Measurements from ENCODE around the gene PRICKLE2.

PRICKLE2 gene

DNA sequence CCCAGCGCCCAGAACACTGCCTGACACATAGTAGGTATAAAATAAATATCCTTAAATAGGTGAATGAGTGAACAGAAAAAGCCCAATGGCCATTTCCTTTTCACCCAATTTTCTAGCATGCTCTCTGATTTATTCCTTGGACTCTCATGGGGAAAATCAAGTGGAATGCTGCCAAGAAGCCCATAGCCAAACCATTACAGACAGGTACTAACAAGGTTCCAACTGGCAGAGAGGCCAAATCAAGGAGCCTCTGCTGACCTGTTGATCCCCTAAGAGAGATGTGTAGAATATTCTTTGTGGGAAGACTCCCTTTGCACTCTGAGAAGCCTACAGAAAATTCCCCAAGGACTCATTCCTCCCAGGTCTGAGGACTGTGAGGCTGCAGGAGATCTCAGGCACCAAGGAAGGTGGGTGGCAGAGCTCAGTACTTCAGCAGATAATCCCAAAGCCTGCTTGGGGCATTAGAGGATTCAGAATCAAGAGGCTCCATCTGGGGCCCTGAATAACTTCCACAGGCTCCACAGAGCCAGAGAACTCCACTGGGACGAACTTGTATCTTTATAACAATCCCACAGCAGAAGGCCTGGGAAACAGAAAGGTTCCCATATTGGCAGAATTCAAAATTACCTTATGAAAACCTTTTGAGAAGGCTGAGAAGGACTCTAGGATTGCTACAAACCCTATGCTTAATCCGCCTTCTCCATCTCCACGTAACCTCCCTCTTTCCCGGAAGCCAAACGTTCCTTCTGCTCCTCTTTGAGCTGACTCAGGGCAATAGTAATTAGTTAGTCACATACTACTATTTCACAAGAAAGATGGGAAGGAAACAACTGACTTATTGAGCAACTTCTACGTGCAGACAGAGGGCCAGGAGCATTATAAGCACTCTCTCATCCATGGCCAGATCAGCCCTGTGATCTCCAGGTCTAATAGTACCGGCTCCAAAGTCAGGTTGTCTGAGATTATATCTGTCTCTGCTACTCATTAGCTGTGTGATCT, 34.5 kb downstream of the PRICKLE2 start:
- DNase-seq (ENCODE audit: low read depth): no peak

DNA sequence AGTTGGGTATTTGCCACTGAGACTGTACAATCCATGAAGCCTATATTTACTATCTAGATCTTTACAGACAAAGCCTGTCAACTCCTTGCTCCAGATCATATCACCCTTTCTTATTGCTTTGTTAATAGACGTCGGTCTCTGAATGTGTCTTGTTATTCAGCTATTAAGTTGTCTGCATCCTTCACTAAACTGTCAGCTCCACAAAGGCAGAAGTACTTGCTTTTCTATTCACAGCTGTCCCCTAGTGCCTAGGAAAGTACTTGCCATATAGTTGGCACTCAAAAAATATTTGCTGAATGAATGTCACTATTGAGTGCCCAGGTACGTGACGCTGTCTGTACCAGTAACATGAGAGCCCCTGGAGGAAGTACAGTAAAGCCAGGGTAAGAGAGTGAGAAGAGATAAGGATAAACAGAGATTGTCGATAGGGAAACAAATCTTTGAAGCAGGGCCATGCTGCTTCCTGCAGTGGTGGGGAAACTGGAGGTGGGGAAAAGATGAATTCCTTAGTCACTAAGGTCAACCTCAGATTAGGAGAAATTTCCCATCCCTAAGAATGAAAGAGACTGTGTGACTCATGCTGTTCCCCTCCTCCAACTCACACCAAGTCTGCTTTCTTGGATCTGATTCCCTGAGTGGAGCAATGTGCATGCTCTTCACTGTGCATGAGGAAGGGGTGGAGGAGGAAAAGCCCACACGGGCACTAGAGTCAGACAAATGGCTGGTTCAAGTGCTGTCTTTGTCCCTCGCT, 36.3 kb downstream of the PRICKLE2 start:
- no peak for DNase-seq (ENCODE audit: low read depth)

DNA sequence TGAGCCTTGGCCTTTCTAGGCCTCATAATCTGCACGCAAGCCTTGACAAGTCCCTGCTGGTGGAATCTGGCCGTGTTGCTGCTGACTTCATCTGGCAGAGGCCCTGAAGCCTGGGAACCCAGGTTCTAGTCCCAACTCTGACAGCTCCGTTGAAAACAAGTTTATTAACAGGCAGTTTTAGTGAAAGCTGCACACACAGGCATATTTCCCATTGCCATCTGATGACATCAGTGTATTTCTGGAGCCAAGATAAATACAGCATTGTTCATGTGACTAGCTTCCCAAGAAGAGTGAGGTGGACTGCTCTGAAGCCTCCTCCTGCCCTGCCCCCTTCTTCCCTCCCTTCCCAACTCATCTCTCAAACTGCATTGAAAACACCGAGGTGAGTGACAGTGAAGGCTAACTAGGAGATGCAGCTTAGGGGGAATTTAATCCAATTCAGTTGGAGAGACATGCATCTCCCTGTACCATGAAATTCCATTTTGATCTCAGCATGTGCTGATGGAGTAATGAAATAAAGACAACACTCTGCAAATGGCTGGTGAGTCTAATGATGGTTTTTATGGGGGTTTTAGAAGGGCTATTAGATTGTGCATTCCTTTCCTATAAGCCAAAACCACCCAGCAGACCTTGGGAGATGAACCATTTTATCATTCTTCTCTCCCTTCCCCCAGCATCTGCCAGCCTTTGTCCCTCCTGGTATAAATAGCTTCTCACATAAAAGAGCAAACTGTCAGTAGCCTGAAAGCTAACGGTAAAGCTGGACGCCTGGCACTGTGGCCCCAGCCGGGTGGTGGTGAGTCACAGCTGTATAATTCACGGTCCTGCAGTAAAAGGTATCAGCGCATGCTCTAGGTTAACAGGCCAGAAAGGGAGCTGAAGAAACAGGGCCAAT, 38.0 kb downstream of the PRICKLE2 start:
- no peak for DNase-seq (ENCODE audit: low read depth)

DNA sequence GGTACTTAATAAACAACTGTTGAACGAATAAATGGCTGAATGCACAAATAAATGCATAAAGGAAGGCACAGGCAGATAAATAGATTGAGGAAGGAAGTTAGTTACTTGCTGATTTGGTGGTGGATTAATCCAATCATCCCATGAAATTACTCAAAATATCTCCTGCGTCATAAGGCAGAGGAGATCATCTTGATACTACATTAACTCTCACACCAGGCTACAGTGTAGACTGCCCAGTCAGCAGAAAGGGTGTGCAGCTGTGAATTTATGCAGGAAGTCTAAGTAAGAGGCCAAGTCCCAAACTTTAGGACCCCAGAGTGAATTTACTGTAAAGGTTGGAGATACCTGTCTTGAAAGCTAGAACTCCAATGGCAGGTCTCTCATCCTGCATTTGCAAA, 38.6 kb downstream of the PRICKLE2 start:
- no peak for DNase-seq (ENCODE audit: low read depth)

DNA sequence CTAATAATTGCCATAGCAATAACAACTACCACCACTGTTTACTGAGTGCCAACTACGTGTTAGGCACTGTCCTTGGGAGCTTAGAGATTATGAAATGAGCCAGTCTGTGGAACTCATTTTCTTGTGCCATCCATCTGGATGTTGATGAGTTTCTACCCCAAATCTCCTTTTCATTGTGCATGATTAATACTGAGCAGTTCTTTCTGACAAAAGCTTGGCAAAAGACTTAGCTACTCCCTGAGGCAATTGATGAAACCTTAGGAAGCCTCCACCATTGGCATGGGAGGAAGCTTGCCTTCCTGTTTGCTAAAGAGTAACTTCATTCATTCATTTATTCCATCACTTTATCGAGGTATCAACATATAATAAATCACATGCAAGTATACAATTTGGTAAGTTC, 39.8 kb downstream of the PRICKLE2 start:
- DNase-seq (ENCODE audit: low read depth): no peak

DNA sequence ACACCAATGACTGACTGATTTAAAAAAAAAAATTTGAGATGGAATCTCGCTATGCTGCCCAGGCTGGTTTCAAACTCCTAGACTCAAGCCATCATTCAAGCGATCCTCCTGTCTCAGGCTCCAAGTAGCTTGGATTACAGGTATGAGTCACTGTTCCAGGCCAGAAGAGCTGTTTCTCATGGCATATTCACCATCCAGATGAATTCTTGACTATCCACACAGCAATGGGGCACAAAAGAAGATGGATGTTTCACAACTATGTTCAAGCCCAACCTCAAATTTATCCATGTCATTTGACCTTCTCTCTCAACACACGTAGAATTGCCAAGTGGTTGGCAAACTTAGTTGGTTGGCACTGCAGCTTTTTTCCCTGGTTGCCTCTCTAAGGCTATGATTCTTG, 40.6 kb downstream of the PRICKLE2 start:
- no peak for DNase-seq (ENCODE audit: low read depth)

DNA sequence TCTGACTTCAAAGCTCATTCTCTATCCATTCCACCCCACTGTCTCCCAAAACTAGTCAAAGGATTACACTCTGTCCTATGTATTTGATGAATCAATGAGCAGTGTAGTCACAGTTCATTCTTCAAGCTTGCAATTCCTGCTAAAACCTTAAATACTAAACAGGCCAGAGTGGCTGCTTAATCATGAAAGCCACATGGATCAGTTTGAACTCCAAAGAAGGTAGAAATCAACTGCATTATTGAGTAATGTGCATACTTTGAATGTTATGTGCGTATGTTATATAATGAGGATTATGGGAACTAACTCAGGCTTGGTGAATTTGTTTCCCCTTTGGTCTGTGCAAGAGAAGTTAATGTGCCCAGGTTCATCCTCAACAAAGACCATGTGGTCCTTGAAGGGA, 45.4 kb downstream of the PRICKLE2 start:
- DNase-seq (ENCODE audit: low read depth): no peak

DNA sequence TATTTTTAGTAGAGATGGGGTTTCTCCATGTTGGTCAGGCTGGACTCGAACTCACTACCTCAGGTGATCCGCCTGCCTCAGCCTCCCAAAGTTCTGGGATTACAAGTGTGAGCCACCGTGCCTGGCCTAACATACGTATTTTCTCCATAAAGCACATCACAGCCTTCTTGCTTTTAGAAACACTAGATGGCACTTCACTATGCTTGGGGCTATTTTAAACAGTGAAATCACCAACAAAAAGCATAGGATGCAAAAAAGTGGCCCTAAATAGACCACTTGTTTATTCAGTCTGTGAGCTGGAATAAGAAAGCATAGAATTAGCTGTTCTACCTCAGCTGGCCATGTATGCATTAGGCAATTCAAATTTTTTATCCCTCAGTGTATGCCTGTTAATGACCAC, 46.0 kb downstream of the PRICKLE2 start:
- no peak for DNase-seq (ENCODE audit: low read depth)

DNA sequence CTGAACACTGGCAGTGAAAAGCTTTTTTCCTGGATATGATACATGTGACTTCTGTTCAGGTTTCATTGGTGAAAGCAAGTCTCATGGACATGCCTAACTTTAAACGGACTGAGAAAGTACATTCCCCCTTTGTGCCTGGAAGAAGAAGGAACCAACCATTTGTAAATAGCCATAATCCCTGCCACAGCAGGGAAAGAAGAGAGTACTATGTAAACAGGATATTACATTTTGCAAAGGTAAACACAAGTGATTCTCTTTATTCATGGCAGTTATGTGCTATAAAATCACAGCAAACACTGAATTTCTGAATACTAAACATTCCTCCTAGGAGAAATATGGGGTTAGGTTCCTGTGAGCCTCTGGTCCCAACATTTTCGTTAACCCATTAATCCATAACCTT, 46.8 kb downstream of the PRICKLE2 start:
- DNase-seq (ENCODE audit: low read depth): no peak

DNA sequence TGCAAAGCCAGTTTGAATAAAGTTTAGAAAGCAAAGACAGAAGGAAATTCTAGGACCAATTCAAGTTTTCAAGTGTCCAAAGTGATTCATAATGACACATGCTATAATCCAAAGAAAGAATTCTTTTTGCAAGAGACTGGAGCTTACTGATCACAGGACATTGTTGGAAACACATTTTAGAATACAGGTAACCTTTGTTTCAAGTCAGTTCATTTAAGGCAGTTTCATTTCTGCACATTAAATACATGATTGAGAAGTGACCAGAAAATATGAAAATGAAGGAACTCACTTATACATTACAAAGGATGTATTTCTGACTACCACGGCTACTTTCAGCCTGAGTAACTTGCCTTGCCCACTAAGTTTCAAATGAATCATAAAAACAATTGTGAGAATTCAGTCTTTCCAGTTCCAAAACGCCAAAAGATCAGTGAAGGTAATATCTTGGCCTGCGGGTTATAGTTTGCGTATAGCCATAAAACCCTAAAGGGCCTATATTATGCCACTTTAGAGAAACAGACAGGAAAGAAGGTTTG, 48.7 kb downstream of the PRICKLE2 start:
- DNase-seq (ENCODE audit: low read depth): no peak

DNA sequence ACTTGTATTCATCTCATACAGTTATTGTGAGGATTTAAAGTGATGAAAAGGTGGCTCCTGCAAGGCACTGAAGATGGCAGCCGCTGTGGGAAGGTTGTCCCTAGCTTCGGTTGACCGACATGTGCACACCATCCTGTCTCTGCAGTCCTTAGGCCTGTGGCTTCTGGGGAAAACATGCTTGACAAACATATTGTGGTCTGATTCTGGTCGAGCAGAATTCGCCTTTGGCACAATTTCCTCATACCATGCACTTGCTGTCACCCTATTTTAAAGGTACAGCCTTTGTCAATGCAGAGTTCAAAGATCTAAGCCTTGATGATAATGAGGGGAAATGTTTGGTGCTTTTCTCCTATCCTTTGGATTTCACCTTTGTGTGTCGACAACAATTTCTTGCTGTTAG, 50.9 kb downstream of the PRICKLE2 start:
- DNase-seq (ENCODE audit: low read depth): no peak

DNA sequence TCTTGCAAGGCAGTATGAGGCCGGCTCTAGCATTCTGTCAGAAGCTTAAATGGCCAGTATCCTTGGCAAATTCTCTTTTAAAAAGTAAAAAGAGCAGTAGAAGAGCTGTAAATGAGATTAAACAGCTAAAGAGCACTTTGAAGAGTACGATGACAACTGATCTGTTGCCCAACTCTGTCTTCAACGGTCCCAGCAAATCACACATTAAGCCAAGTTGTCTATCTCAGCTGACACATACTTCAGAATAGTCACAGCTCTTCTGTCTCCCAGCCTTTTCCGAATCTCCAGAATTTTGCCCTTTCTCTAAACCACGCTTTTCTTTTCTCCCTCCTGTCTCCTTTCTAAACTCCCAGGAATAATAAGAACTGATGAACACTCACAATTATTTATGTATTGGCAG, 51.7 kb downstream of the PRICKLE2 start:
- no peak for DNase-seq (ENCODE audit: low read depth)

DNA sequence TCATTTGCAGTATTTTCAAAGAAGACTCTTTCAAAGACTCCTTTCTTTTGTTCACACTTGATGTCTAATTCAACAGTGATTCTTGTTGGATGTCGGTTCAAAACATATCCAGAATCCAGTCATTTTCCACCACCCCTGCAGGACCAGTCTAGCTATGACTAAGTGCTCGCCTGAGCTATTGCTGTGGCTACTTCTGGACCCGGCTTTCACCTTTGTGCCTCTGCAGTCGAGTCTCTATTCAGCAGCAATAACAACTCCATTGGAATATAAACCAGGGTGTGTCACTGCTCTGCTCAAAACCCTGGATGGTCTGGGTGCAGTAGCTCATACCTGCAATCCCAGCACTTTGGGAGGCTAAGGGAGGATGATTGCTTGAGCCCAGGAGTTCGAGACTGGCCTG, 55.0 kb downstream of the PRICKLE2 start:
- DNase-seq (ENCODE audit: low read depth): no peak

DNA sequence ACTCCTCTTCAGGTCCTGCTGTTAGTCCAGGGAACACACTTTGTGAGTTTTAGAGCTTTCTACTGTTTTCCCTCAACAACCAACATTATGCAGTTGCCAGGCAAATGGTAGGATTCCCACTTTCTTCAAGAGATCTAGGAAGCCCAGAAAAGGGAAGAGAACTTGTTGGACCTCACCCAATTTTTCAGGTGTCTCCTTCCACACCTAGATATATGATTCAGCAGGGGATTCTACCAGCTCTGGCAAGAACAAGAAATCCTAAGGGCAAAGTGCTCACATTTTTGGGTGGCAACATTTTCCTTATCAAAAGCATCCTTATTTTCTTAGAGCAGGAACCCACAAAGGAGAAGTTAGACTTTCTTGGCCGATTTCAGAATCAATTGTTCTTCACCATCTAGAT, 57.4 kb downstream of the PRICKLE2 start:
- no peak for DNase-seq (ENCODE audit: low read depth)

DNA sequence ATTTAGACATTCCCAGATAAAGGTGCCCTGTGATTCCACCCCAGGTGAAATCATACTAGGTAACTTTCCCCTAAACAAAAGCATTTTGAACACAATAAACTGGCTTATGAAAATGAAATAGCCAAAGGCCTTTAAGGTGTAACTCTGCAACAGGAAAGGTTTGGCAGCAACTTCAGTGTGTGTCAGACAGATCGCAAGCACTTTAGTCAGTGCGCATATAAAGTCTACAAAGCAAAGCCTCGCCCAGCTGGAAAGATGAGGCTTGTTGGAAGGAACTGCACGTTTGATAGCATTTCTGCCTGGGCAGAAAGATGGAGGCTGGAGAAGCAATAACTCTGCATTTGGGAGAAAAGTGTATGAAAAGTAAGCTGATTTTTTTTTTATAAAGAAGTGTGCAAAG, 57.9 kb downstream of the PRICKLE2 start:
- no peak for DNase-seq (ENCODE audit: low read depth)

DNA sequence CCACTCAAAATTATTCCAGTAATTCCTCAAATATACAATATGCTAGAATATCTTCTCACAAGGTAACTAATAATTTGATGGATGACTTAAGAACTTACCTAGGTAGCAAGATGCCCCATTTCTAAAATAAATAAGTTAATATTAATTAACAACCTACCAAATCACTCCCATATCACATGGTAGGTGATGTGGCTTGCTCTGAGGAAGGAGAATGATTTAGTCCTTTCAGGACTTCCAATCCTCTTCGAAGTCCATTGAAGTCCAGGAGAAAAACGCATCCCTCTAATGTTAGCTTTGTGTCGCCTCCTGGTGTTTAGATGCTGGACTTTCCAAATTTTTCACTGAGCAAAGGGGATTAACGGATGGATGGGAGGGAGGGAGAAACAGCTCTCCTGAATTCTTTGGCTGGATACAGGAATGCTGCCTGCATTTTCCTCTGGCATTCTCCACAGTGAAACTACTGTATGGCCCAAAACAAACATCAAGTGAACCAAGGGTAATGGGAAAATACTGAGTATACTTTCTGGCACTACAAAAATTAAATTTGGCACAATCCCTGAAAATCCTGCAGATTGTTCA, 58.6 kb downstream of the PRICKLE2 start:
- DNase-seq (ENCODE audit: low read depth): no peak

DNA sequence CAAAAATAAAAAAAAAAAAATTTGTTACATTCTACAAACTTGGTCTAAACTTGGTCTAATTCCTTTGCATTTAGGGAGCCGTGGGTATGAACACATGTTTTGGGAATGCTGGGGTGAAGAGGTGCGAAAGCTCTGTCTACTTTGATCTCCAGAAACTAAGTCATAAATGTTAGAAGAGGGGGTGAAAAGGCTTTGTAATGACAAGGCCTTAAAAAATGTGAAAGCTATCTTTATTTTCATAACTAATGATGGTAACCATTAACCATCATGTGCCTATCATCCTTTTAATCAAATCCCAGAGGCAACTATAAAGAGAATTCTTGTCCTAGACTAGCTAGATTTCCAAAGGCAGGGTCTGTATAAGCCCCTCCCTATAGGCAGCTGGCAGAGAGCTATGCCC, 60.9 kb downstream of the PRICKLE2 start:
- DNase-seq (ENCODE audit: low read depth): no peak

DNA sequence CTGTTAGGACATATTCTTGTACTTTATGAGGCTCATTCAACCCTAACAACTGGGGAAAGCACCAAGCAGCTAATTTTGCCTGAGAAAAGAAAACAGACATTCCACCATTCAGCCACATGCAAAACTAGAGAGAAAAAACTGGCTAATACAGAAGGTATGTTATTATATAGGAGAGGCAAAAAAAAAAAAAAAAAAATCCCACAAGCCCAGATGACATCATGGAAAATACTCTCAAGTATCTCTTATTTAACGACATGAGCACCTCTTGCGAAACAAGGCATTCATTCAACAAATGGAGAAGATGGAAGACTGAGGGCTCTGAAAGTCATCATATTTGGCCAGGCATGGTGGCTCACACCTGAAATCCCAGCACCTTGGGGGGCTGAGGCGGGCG, 61.5 kb downstream of the PRICKLE2 start:
- no peak for DNase-seq (ENCODE audit: low read depth)

DNA sequence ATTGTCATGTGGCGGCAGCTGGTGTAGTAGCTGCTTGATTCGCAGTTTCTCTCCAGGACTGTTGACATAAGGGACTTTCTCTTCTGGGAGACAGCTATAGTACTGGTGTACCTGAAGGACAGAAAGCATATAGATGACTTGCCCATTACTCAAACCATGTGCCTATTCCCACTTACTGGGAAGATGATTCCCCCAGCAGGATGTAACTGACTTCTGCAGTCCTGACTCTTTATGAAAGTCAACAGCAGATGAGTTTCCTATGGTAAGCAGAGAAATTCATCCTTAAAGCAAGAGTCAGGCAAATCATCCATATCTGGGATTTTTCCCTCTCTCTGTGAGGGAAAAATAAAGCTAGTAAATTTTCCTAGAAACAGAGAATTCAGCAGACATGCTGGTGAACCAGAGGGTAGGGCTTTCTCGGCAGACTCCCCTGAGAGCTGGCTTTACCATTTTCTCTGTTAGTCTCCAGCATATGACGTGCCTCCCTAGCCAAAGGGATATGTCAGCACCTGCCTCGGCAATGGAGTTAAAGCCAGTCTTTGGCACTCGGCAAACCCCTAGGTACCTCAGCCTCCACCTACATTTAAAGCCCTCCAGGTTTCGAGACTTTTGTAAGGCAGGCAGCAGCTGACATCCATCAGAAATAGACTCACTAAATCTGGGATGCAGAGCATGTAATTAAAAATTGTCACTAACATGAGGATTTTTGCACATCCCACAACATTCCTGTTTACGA, 62.1 kb downstream of the PRICKLE2 start:
- DNase-seq (ENCODE audit: low read depth): no peak

DNA sequence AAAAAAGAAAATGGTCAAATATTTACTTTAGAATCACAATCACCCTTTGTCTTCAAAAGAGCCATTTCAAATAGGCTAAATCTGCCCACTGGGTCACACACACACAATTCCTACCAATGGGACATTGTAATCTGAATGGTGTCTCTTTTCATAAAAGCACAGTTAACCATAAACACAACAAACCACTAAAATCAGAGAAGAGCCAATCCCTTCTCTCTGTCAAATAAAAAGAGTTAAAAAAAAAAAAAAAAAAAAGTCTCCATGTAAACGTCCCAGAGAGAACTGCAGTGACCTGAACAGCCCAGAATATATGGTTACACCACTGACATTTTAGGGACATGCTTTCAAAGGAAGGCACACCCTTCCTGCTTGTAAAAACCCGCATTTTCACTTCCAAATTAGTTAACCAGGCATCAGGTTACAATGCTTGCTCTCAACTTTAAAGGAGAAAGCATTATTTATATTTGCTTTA, 63.7 kb downstream of the PRICKLE2 start:
- DNase-seq (ENCODE audit: low read depth): no peak
